HG02943 (cell line): Measurements from ENCODE around the gene RABGAP1.

Source experiments
- ATAC-seq: cut with Tn5 transposase; IDR thresholded peaks from one replicate; pipeline ENCODE4 v1.9.1; 2021; ENCODE audit warnings: mild to moderate bottlenecking, low read depth, moderate library complexity; ENCODE audit not compliant: unreplicated experiment

RABGAP1 gene

GRCh38 chr9:123104807-123105206 is 164.0 kb downstream of the RABGAP1 start:
- no peak for ATAC-seq

GRCh38 chr9:123105490-123105889 is 164.7 kb downstream of the RABGAP1 start:
- no peak for ATAC-seq

GRCh38 chr9:123107639-123108285 is 166.9 kb downstream of the RABGAP1 start:
- ATAC-seq = no peak

- ATAC-seq = no peak
These were observed 168.2 kb downstream of the RABGAP1 start for GRCh38 chr9:123108976-123109375.

GRCh38 chr9:123109540-123110279 is 168.9 kb downstream of the RABGAP1 start:
- ATAC-seq = no peak

GRCh38 chr9:123111427-123112014 is 170.7 kb downstream of the RABGAP1 start:
- ATAC-seq = no peak

GRCh38 chr9:123112015-123112975 is 171.5 kb downstream of the RABGAP1 start:
- ATAC-seq = no peak

- ATAC-seq = no peak
These were observed 172.4 kb downstream of the RABGAP1 start for GRCh38 chr9:123113185-123113584.

- no peak for ATAC-seq
These were observed 174.5 kb downstream of the RABGAP1 start for GRCh38 chr9:123115146-123115913.

GRCh38 chr9:123116036-123116435 is 175.2 kb downstream of the RABGAP1 start:
- ATAC-seq = no peak

GRCh38 chr9:123119566-123119965 is 178.7 kb downstream of the RABGAP1 start:
- ATAC-seq = no peak

GRCh38 chr9:123120131-123120530 is 179.3 kb downstream of the RABGAP1 start:
- ATAC-seq = no peak

GRCh38 chr9:123120953-123121352 is 180.1 kb downstream of the RABGAP1 start:
- no peak for ATAC-seq

GRCh38 chr9:123121457-123121856 is 180.6 kb downstream of the RABGAP1 start:
- no peak for ATAC-seq

GRCh38 chr9:123127512-123128075 is 186.8 kb downstream of the RABGAP1 start:
- no peak for ATAC-seq

GRCh38 chr9:123128591-123128990 is 187.8 kb downstream of the RABGAP1 start:
- no peak for ATAC-seq

GRCh38 chr9:123129423-123129822 is 188.6 kb downstream of the RABGAP1 start:
- ATAC-seq = no peak

- no peak for ATAC-seq
These were observed 190.4 kb downstream of the RABGAP1 start for GRCh38 chr9:123131258-123131657.

- no peak for ATAC-seq
These were observed 191.2 kb downstream of the RABGAP1 start for GRCh38 chr9:123131993-123132392.

GRCh38 chr9:123132696-123133095 is 191.9 kb downstream of the RABGAP1 start:
- ATAC-seq = no peak
